ENCODE measurements around the gene LIPG.

- TF ChIP-seq POLR2A (IDR thresholded peaks at IDR 0.05) = no peak
- TF ChIP-seq CTCF (IDR thresholded peaks at IDR 0.05) = no peak
These were observed 14.2 kb upstream of the LIPG start for GRCh38 chr18:49547701-49548100.
